Measurements from ENCODE around the gene ACOT4. TPM values are rescaled to one million over a fixed set of nuclear protein-coding genes. Genes with fewer than 3 reads are reported as not detected.
A peak's percentile ranks its signal among the peaks of the same experiment; 100 is the strongest.
"Not testable (repeated sequence)": the region's sequence is repeated elsewhere in the genome, so short reads cannot be mapped to it uniquely, and the experiment has no call there.

The ACOT4 gene
- total RNA-seq, 1 experiment from 2014 or later = not detected

- peak; percentile 34 for DNase-seq (ENCODE audit: unreplicated experiment)
- H3K9me3 Mint-ChIP-seq (ENCODE audit: unreplicated experiment); H3K27me3 Mint-ChIP-seq (ENCODE audit: insufficient read depth, unreplicated experiment); BruUV-seq (replicated peaks); intact Hi-C loops (cut with micrococcal nuclease); H3K27ac Mint-ChIP-seq (ENCODE audit: low read depth, unreplicated experiment); H3K4me1 Mint-ChIP-seq (ENCODE audit: insufficient read depth, unreplicated experiment): not testable (repeated sequence)
- peaks cover 40% of the 10 kb centered on the region for H3K36me3 Mint-ChIP-seq (ENCODE audit: insufficient read depth, unreplicated experiment)
- peak overlapping the region; percentile 93 for H3K4me3 Mint-ChIP-seq (ENCODE audit: unreplicated experiment)
- ChIA-PET CTCF (interaction anchor here (0.6 to 4.6 kb wide), 9 partner anchors 28 to 199 kb away, joined by 3 to 32 read pairs (median 3); no protein-coding TSS in a partner anchor), POLR2A (interaction anchor here (0.6 to 4.8 kb wide), 7 partner anchors 8 to 79 kb away, joined by 3 to 33 read pairs (median 4); partner anchors contain the start of gene RIOX1)
- peak; percentile 40 for TF ChIP-seq CTCF (IDR thresholded peaks at IDR 0.05; ENCODE audit: unreplicated experiment)
Measured at GRCh38 chr14:73570913-73571312, 20.8 kb upstream of the ACOT4 start.

GRCh38 chr14:73573034-73573433, 18.6 kb upstream of the ACOT4 start:
- BruUV-seq (replicated peaks); H3K4me3 Mint-ChIP-seq (ENCODE audit: unreplicated experiment); H3K27me3 Mint-ChIP-seq (ENCODE audit: insufficient read depth, unreplicated experiment); CTCF ChIA-PET; H3K9me3 Mint-ChIP-seq (ENCODE audit: unreplicated experiment); intact Hi-C loops (cut with micrococcal nuclease); H3K27ac Mint-ChIP-seq (ENCODE audit: low read depth, unreplicated experiment); DNase-seq (ENCODE audit: unreplicated experiment); H3K4me1 Mint-ChIP-seq (ENCODE audit: insufficient read depth, unreplicated experiment): not testable (repeated sequence)
- H3K36me3 Mint-ChIP-seq (ENCODE audit: insufficient read depth, unreplicated experiment) = peaks cover 45% of the 10 kb centered on the region
- POLR2A ChIA-PET = interaction anchor here (0.6 to 0.7 kb wide), 2 partner anchors 33 to 40 kb away, joined by 3 read pairs; no protein-coding TSS in a partner anchor

- H3K4me1 Mint-ChIP-seq (ENCODE audit: insufficient read depth, unreplicated experiment); H3K9me3 Mint-ChIP-seq (ENCODE audit: unreplicated experiment); BruUV-seq (replicated peaks); H3K4me3 Mint-ChIP-seq (ENCODE audit: unreplicated experiment); H3K27ac Mint-ChIP-seq (ENCODE audit: low read depth, unreplicated experiment); intact Hi-C loops (cut with micrococcal nuclease); DNase-seq (ENCODE audit: unreplicated experiment); H3K27me3 Mint-ChIP-seq (ENCODE audit: insufficient read depth, unreplicated experiment): not testable (repeated sequence)
- CTCF ChIA-PET = interaction anchor here (0.7 kb wide), 1 partner anchor 23 kb away, joined by 6 read pairs; no protein-coding TSS in a partner anchor
- H3K36me3 Mint-ChIP-seq (ENCODE audit: insufficient read depth, unreplicated experiment) = peaks cover 48% of the 10 kb centered on the region
- POLR2A ChIA-PET = interaction anchor here (0.6 to 0.7 kb wide), 2 partner anchors 34 to 39 kb away, joined by 3 read pairs; no protein-coding TSS in a partner anchor
Measured at GRCh38 chr14:73573740-73574139, 17.9 kb upstream of the ACOT4 start.

GRCh38 chr14:73574251-73574650, 17.4 kb upstream of the ACOT4 start:
- POLR2A ChIA-PET; intact Hi-C loops (cut with micrococcal nuclease); DNase-seq (ENCODE audit: unreplicated experiment); H3K27me3 Mint-ChIP-seq (ENCODE audit: insufficient read depth, unreplicated experiment); BruUV-seq (replicated peaks); H3K4me3 Mint-ChIP-seq (ENCODE audit: unreplicated experiment); H3K9me3 Mint-ChIP-seq (ENCODE audit: unreplicated experiment); H3K27ac Mint-ChIP-seq (ENCODE audit: low read depth, unreplicated experiment); H3K4me1 Mint-ChIP-seq (ENCODE audit: insufficient read depth, unreplicated experiment): not testable (repeated sequence)
- peaks cover 46% of the 10 kb centered on the region for H3K36me3 Mint-ChIP-seq (ENCODE audit: insufficient read depth, unreplicated experiment)
- CTCF ChIA-PET = interaction anchor here (0.7 kb wide), 1 partner anchor 22 kb away, joined by 6 read pairs; no protein-coding TSS in a partner anchor

GRCh38 chr14:73576391-73576790, 15.3 kb upstream of the ACOT4 start:
- BruUV-seq (replicated peaks) = no TSS peak
- ChIA-PET CTCF (interaction anchor here (0.5 to 0.6 kb wide), 2 partner anchors 66 to 702 kb away, joined by 4 read pairs; no protein-coding TSS in a partner anchor), POLR2A (interaction anchor here (0.7 to 2.6 kb wide), 11 partner anchors 8 to 148 kb away, joined by 3 to 13 read pairs (median 4); partner anchors contain the start of genes ACOT1, ACOT2 and NUMB)
- intact Hi-C loops (cut with micrococcal nuclease) = no loop called here
- TF ChIP-seq CTCF (IDR thresholded peaks at IDR 0.05; ENCODE audit: unreplicated experiment) = no peak
- Mint-ChIP-seq H3K4me3 (ENCODE audit: unreplicated experiment) (no peak overlapping the region), H3K9me3 (ENCODE audit: unreplicated experiment) (no peaks in the 10 kb centered on the region), H3K36me3 (ENCODE audit: insufficient read depth, unreplicated experiment) (peaks cover 48% of the 10 kb centered on the region), H3K27ac (ENCODE audit: low read depth, unreplicated experiment) (no peak overlapping the region), H3K27me3 (ENCODE audit: insufficient read depth, unreplicated experiment) (no peaks in the 10 kb centered on the region), H3K4me1 (ENCODE audit: insufficient read depth, unreplicated experiment) (no peaks in the 10 kb centered on the region)
- DNase-seq (ENCODE audit: unreplicated experiment) = peak; percentile 86

- H3K27me3 Mint-ChIP-seq (ENCODE audit: insufficient read depth, unreplicated experiment); intact Hi-C loops (cut with micrococcal nuclease); H3K9me3 Mint-ChIP-seq (ENCODE audit: unreplicated experiment); DNase-seq (ENCODE audit: unreplicated experiment); H3K4me3 Mint-ChIP-seq (ENCODE audit: unreplicated experiment); BruUV-seq (replicated peaks); H3K4me1 Mint-ChIP-seq (ENCODE audit: insufficient read depth, unreplicated experiment); H3K27ac Mint-ChIP-seq (ENCODE audit: low read depth, unreplicated experiment): not testable (repeated sequence)
- POLR2A ChIA-PET = interaction anchor here (0.6 to 2.6 kb wide), 8 partner anchors 9 to 461 kb away, joined by 3 to 13 read pairs (median 4); partner anchors contain the start of genes ACOT1 and ACOT2
- CTCF ChIA-PET = interaction anchor here (0.7 to 0.9 kb wide), 2 partner anchors 61 to 97 kb away, joined by 4 read pairs; no protein-coding TSS in a partner anchor
- H3K36me3 Mint-ChIP-seq (ENCODE audit: insufficient read depth, unreplicated experiment) = peaks cover 48% of the 10 kb centered on the region
Measured at GRCh38 chr14:73577214-73577613, 14.5 kb upstream of the ACOT4 start.

GRCh38 chr14:73582102-73582979, 9.3 kb upstream of the ACOT4 start:
- H3K9me3 Mint-ChIP-seq (ENCODE audit: unreplicated experiment); H3K27me3 Mint-ChIP-seq (ENCODE audit: insufficient read depth, unreplicated experiment); H3K4me3 Mint-ChIP-seq (ENCODE audit: unreplicated experiment); H3K4me1 Mint-ChIP-seq (ENCODE audit: insufficient read depth, unreplicated experiment); POLR2A ChIA-PET; DNase-seq (ENCODE audit: unreplicated experiment); BruUV-seq (replicated peaks); CTCF ChIA-PET; intact Hi-C loops (cut with micrococcal nuclease); H3K27ac Mint-ChIP-seq (ENCODE audit: low read depth, unreplicated experiment): not testable (repeated sequence)
- peaks cover 12% of the 10 kb centered on the region for H3K36me3 Mint-ChIP-seq (ENCODE audit: insufficient read depth, unreplicated experiment)
